HPDE6-E6E7 (cell line): Measurements from ENCODE around the gene NEU2.
"Not testable (repeated sequence)": the region's sequence is repeated elsewhere in the genome, so short reads cannot be mapped to it uniquely, and the experiment has no call there.

ENCODE experiments used
- DNase-seq: peaks from one replicate; pipeline ENCODE4 v3.0.0; 2011; ENCODE audit warnings: missing footprints; ENCODE audit errors: extremely low spot score

The NEU2 gene

DNA sequence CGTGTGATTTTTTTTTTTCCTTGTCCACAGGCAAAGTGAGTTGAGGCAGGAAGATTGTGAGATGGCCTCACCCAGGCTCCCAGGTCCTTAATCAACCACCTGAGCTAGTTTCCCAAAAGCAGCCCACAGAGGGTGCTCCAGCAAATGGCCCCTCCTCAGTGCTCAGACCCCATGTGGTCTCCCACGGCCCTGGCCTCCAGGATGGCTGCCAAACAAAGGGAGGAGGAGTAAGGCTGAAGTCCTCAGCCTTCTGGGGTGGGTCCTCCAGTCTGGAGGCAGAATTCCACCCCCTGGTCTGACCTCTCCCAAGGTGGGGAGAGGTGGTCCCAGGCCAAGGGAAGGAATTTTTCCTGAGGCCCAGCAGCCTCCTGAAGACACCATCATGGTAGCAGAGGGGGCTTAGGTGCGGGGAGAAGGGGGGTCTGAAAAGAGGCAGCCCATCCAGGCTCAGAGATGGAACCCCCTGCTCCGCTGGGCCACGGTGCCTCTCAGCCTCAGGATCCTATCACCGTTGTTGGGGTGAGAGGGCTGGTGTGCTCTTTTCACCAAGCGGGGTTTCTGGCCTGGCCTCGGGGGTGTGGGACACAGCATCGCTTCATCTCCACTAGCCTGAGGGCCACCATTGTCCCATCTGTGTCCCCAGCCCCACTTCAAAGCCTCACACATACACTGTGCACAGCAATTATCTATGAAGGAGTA lies 21.8 kb upstream of the NEU2 start:
- no peak for DNase-seq

DNA sequence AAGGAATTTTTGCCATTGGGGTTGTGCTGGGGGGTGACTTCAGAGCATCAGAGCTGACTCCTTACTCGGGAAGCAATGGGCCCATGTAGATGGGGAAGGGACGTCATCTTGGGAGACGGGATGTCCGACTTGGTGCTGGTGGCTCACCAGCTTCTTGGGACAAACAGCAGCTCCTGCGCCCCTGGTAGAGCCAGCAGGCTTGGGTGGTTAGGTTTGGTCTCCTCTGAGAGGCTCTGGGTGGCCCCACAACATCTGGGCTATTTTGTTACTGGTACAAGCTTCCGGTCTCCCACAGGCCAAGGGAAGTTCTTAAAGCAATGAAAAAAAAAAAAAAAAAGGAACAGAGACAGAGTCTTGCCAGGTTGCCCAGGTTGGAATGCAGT lies 21.2 kb upstream of the NEU2 start:
- no peak for DNase-seq

DNA sequence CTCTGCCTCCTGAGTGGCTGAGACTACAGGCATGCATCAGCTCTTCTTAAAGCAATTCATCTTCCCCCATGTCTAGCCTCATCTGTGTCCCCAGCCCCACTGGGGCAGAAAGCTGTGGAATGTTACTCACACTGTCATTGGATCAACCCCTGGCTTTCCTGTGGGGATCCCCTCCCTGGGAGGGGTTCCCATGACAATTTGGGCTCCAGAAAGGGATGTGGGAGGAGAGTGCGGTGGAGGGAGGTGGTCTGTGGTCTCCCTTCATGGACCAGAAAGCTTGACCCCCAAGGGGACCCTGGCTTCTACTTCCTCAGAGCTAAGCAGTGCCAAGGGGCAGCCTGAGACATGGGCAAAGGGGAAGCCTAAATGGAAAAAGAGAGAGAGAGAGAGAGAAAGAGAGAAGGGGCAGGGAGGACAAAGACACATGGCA lies 20.8 kb upstream of the NEU2 start:
- no peak for DNase-seq

DNA sequence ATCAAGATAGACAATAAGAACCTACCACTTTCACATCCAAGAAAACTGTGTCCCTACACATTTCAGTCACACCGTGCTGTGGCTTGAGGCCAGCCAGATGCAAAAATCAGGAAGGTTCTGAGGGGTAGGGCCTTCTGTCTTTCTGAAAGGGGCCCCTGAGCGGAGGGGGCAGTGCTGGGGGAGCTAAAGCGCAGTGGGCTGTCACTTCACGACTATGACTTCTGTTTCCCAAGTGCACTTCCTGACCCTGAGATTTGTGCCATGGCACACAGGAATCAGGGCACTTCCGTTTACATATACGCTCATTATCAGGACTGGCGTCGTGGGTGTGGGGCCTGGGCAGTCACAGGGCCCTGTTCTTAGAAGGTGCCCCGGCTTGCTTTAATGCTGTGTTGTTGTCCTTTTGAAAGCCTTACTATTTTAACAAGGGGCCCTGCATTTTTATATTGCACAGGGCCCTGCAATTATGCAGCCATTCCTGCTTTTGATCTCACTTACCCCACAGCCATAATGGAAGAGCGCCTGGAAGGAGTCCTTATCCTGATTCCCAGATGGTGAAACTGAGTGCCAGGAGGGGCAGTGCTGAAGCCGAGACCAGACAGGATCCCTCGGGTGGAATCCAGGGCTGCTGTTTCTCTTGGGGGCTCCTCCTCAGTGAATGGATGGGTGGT lies 20.0 kb upstream of the NEU2 start:
- DNase-seq = no peak

DNA sequence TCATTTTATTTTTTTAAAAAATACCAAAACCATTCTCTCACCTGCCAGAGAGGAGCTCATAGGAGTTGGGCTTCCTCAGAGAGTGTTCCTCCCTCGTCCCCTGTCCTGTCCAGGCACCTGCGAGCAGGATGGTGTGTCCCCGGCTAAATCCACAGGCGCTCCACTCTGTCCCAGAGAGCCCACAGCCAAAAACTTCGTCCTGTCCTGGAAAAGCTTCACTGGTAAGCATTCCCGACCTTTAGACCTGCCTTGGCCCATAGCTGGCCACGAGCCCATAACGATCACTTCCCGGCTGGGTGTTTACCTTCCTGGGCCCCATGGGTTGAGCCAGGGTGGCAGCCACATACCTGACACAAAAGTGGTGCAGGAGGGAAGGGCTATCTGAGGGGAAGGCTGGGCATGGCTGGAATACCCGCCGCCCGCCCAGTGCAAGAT lies 19.4 kb upstream of the NEU2 start, which contains the start of gene NGEF:
TSS of gene NGEF (minus strand) at position 230 of the 435 bp plus-strand sequence. CDS start 38,366 bp downstream, outside the sequence.
- DNase-seq = no peak

DNA sequence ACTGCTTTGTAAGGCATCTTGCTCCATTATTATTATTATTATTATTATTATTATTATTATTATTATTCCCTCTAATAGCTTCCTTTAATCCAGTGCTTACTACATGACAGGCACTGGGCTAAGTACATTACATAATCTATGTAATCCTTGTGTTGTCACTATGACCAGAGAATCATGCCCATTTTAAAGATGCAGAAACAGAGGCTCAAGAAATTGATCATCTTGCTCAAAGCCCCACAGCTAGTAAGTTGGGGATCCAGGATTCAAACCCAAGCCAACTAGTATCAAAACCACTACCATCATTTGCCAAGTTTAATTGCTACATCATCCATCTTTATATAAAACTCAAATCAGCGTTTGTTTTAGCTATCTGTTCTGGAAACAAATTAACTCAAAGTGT lies 18.8 kb upstream of the NEU2 start:
- no peak for DNase-seq

DNA sequence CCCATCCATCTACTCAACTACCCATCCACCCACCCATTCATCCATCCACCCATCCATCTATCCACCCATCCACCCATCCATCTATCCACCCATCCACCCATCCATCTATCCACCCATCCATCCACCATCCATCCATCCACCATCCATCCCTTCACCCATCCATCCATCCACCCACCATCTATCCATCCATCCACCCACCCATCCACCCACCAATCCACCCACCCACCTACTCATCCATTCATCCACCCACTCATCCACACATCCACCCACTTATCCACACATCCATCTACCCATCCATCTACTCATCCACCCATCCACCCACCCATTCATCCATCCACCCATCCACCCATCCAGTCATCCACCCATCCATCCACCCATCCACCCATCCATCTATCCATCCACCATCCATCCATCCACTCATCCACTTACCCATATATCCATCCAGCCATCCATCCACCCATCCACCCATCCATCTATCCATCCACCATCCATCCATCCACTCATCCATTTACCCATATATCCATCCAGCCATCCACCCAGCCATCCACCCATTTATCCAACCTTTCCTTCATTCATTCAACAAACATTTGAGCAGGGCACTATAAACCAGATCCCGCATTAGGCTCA lies 17.3 kb upstream of the NEU2 start:
- no peak for DNase-seq

DNA sequence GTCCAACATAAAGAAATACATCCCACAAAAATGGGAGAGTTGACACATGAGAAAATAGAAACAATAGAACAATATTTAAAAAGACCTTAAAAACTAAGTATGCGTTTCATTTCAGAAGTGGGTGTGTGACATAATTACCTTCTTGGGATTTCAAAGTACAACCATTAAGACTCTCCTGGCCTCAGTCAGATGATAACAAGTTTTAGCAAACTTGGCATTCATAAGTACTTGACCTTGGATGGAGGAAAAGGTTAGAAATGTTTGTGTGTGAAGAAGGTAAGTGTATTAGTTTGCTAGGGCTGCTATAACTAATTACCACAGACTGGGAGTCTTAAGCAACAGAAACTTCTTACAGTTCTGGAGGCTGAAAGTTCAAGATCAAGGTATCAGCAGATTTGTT lies 14.5 kb upstream of the NEU2 start:
- no peak for DNase-seq

DNA sequence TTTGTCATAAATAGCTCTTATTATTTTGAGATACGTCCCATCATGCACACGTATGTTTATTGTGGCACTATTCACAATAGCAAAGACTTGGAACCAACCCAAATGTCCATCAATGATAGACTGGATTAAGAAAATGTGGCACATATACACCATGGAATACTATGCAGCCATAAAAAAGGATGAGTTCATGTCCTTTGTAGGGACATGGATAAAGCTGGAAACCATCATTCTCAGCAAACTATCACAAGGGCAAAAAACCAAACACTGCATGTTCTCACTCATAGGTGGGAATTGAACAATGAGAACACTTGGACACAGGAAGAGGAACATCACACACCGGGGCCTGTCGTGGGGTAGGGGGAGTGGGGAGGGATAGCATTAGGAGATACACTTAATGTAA lies 12.9 kb upstream of the NEU2 start:
- not testable (repeated sequence) for DNase-seq

DNA sequence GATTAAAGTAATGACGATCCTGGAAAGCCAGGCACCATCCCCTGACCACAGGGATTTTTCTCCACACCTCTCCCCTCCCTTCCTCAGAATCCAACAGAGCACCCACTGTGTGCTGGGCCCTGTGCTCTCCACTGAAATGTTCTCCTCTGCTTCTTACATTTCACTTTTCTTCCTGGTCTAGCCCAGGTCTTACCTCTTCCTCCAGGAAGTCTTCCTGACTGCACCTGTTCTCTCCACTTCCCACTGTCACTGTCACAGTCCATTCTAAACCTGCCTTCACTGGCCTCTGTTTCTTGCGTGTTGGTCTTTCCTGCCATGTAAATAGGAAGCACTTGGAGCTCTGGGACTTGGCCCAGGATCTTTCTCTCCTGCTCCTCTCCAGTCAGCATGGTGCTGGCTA lies 12.0 kb upstream of the NEU2 start:
- no peak for DNase-seq

DNA sequence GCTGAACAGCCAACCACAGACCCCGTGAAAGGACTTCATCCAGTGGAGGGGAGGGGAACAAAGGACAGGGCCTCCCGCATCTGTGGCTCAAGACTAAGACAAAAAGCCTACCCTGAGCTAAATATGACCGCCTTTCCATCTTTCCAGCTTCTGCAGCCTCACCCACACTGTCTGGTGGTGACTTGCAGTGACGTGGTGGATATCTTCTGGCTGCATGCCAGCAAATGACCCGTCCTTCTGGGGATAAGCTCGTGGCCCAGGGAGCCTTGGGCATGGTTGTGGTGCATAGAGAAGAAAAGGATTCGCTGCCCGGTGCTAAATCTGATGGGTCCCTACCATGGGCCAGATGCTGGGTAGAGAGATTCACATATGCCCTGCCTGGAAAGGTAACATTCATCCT lies 10.7 kb upstream of the NEU2 start:
- DNase-seq = no peak

DNA sequence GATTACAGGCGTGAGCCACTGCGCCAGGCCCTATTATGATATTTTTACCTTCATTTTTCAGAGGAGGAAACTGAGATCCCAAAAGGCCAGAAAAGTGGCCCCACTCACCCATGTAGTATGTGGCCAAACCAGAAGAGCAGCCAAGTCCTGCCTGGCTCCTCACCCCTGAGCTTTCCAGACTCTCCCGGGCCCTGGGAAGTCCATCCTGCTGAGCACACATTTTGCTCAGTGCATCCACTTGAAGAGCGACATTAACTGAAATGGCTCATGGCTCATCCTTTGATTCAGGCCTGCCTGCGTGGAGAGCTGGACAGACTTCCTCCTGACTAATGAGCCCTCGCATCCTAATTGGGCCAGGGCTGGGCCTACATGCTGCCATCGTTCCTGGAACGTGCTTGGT lies 9.9 kb upstream of the NEU2 start:
- no peak for DNase-seq

DNA sequence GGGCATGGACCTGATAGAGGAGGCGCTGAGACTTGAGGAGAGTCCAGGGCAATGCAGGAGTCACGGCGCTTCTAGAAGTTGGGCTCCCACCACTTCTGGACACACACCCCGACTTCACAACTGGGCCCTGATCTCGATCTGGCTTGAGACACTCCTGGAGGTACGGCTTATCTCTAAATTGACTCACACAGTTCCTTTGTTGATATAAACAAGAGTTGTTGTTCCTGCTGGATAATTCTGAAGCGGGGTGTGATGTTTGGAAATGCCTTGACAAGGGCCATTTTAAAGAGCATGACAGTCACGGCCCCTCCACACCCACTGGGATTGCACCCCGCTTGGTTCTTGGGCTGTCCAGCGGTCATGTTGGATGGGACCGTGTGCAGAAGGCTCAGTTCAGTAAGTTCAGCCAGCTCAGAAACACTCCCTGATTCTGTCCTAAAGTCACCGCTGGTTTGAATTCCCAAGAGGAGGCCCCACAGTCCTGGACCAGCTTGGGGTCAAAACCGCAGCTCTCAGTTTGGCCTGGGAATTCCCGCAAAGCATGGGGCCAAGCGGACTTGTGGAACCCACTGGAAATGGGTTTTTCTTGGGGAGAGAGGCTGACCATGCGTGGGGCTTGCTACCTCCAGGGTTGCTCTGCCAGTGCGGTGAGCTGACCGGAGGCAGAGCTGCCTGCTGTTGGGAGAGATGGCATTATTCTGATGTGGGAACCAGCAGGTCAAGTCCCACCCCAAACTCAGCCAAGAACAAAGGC lies 9.3 kb upstream of the NEU2 start:
- DNase-seq = no peak

DNA sequence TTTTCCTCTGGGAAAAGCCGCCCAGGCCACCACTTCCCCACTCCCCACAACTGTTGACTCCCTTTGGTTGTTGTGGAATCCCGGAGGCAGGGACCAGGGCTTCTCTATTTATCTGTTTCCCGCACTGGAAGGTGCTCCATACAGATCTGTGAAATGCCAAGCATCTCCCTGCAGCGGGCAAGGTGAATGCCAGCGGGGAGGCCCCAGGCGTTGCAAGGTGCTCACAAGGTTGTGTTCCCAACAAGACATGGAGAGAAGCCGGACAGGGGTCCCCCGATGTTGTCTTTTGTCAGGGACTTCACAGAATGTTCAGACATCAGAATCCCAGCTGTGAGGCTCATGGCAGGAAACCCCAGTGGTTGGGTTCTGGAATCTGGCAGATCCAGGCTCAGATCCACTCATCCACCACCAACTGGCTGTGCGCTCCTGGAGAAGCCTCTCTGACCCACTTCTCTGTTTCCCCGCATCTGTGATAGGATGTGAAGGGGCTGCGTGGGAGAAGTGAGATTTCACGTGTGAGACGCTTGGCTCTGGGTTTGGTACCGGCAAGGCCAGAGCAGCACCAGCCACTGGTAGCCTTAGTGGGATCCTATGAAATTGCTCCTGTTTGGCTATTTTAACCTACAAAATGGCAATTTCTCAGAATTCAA lies 8.6 kb upstream of the NEU2 start:
- no peak for DNase-seq

DNA sequence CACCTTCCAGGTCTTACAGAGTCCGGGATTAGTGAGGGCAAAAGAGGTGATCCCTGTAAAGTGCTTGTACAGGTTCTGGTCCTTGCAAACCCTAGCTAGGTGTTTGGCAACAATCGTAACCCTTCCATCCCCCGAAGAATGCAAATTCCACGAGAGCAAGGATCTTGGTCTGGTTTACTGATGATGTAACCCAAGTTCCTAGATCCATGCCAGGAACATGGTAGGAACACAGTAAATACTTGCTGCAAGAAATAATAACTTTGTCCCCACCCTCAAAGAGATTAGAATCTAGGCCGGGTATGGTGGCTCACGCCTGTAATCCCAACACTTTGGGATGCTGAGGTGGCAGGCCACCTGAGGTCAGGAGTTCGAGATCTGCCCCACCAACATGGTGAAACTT lies 6.8 kb upstream of the NEU2 start:
- DNase-seq = no peak

DNA sequence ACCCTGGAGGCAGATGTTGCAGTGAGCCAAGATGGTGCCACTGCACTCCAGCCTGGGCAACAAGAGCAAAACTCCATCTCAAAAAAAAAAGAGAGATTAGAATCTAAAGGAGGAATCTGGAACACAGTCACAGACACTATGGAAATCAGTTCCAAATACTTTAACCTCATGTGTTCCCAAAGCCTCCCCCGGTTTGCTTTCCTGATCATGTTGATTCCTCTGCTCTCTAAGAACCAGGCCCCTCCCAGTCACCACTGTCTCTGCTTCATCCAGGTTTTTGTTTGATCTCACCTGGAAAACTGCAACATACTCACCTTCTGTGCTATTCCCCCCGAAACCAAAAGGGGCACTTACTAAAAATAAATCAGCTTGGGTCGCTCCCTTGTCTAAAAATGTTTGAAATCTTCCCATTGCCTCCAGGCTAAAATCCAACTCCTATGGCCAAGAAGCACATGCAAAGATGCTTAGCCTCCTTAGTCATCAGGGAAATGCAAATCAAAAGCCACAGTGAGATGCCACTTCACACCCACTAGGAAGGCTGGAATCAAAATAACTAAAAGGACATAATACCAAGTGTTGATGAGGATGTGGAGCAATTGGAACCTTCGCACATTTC lies 6.2 kb upstream of the NEU2 start:
- DNase-seq = peak; percentile 31

DNA sequence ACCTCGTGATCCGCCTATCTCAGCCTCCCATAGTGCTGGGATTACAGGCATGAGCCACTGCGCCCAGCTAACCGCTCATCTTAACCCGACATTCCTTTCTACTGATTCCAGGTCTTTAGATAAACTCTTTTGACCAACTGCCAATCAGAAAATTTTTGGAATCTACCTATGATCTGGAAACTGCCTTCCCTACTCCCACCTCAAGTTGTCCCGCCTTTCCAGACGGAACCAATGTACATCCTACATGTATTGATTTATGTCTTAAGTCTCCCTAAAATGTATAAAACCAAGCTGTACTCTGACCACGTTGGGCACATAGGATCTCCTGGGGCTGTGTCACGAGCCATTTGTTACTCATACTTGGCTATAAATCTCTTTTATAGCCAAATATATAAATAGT lies 3.2 kb upstream of the NEU2 start:
- no peak for DNase-seq

DNA sequence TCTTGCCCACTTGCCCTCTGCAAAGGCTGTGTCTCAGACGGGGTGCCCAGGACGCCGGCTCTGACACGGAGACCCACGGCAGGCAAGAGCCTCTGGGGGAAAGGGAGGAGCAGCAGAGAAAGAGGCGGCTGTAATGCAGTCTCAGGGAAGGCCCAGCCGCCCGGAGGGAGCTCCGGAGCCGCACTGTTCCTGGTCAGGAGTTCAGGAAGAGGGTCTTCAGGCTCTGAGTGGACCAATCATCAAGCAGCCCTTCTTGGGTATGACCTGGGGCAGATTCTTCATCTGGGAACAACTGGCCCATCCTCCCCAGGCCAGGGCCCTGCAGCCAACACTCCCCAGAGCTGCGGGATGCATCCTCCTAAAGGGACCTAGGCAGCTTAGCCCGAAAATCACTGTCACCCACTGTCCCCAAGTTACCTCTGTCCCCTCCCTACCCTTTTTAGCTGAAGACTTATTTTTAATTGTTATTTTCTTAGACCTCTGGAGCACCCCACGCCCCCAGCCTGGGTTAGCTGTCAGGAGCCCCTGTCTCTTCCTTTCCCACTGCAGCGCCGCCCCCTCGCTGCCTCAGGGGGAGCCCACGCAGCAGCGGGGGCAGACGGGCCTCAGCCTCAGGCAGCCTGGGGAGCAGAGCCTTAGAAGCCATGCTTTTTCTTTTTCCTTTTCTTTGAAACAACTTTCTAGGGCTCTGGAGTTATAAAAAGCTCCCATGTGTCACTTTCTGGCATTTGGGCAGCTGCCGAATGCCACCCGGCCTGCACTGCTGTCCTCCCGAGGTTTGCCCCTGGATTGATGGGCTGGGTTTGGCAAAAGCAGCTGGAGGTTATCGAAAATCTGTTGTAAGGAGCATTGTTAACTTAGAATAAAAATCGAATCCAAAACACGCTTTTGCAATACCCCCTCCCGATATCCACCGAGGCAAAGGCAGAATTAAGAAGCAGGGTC lies 644 bp upstream of the NEU2 start:
- DNase-seq = no peak

DNA sequence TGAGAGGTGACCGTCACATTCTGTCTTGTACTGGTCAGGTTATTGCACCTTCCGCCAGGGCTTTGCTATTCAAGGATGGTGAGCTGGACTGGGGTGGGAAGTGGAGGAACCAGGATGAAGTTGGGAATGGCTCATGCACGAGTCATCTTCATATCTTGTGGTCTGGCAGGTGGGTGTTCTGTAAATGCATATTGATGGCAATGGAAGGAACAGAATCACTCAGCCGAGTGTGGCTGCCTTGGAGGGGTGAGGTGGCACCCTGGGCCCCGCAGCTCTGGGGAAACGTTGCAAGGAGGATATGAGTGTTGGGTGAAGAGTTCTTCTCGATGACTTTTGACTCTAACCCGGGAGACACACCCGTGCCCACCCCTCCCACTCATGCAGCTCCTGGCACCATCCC lies 1.2 kb downstream of the NEU2 start:
- no peak for DNase-seq
